Spleen (tissue), 11 donors: Measurements from ENCODE around the gene ZNF385C. TPM values are rescaled to one million over a fixed set of nuclear protein-coding genes. Genes with fewer than 3 reads are reported as not detected.

Source experiments
- DNase-seq: peaks from one replicate; pipeline ENCODE4 v3.0.0-alpha.2; 2020
- H3K27ac ChIP-seq, 8 donors: fragments of 200-600 bp; sonication (generic) in 7 of 8; 1 replicate in 4 of 8; 2 replicates in 4 of 8; pipeline versions ENCODE4 v1.5.0 to v1.8.0; 2016 to 2021; ENCODE audit warnings: inconsistent platforms in 4 of 8, mild to moderate bottlenecking in 4 of 8, moderate library complexity in 1 of 8
- H3K27me3 ChIP-seq, 7 donors: fragments of 200-600 bp; sonication (generic) in 6 of 7; replicated peaks in 1 of 7; 1 replicate in 4 of 7; 2 replicates in 3 of 7; pipeline versions ENCODE4 v1.5.0 to v1.8.0; 2016 to 2021; ENCODE audit warnings: inconsistent platforms in 3 of 7, mild to moderate bottlenecking in 1 of 7
- H3K36me3 ChIP-seq, 6 donors: fragments of 200-600 bp; sonication (generic) in 5 of 6; 1 replicate in 4 of 6; 2 replicates in 2 of 6; pipeline versions ENCODE4 v1.5.0 to v1.8.0; 2016 to 2021; ENCODE audit warnings: inconsistent platforms in 2 of 6
- H3K4me1 ChIP-seq, 6 donors: fragments of 200-600 bp; sonication (generic) in 5 of 6; 1 replicate in 3 of 6; 2 replicates in 3 of 6; pipeline versions ENCODE4 v1.5.0 to v1.8.0; 2016 to 2021; ENCODE audit warnings: inconsistent platforms in 3 of 6
- H3K4me3 ChIP-seq, 8 donors: fragments of 200-600 bp; sonication (generic) in 7 of 8; 1 replicate in 4 of 8; 2 replicates in 4 of 8; pipeline versions ENCODE4 v1.5.0 to v1.8.0; 2016 to 2021; ENCODE audit warnings: inconsistent platforms in 4 of 8, mild to moderate bottlenecking in 4 of 8, moderate library complexity in 2 of 8
- H3K9me3 ChIP-seq, 8 donors: fragments of 200-600 bp; sonication (generic) in 7 of 8; 1 replicate in 4 of 8; 2 replicates in 4 of 8; pipeline versions ENCODE4 v1.5.0 to v1.8.0; 2016 to 2021; ENCODE audit warnings: inconsistent platforms in 4 of 8
- POLR2A ChIP-seq, 3 donors: fragments of 450-650 bp; IDR thresholded peaks; one replicate each; pipeline ENCODE4 v1.5.1; 2017; ENCODE audit warnings: antibody characterized with exemption in 3 of 3, mild to moderate bottlenecking in 1 of 3
- POLR2AphosphoS5 ChIP-seq, 3 donors: sonication (generic); formaldehyde crosslinking; IDR thresholded peaks; one replicate each; pipeline ENCODE4 v1.5.1; 2017; ENCODE audit warnings: antibody characterized with exemption in 3 of 3
- WGBS, 5 donors: extraction: QIAGEN DNeasy Blood & Tissue Kit in 3 of 5; methylation state at CpG; one replicate each; pipeline versions ENCODE4 v1.1.5 to v1.1.7; 2013 to 2018; 5-methylcytosine and 5-hydroxymethylcytosine counted together
- intact Hi-C: fragments of 100-400 bp; cut with DNase I; formaldehyde crosslinking; loops from one replicate; pipeline ENCODE4 v1.15.0; 2023; ENCODE audit warnings: low total_unique reads
- polyA plus RNA-seq, 3 donors: library from polyadenylated mRNA; stranded (reverse); fragments of 200-250 nt; gene quantifications; one replicate each; pipeline ENCODE4 v1.2.1, GENCODE V29; 2013
- total RNA-seq, 7 donors: library from RNA; depleted of rRNA in 3 of 7; stranded (reverse); fragments of >200 nt in 3 of 7; fragmentation: NEBNext Ultra II Directional in 4 of 7; extraction: Animal tissue kit (Norgen Biotek cat#: 25700) in 4 of 7; gene quantifications; one replicate each; pipeline versions ENCODE4 v1.1.0 to v1.2.1, GENCODE V29; 2016 to 2021
- TF ChIP-seq, protein P1 (sequence below), 11 experiments: fragments of 200-600 bp in 7 of 11; fragments of 450-650 bp in 4 of 11; sonication (generic) in 4 of 11; IDR thresholded peaks in 8 of 11; conservative IDR thresholded peaks in 3 of 11; 1 replicate in 7 of 11; 2 replicates in 4 of 11; pipeline versions ENCODE4 v1.4.0 to v1.8.0; 2016 to 2021; ENCODE audit warnings: antibody characterized with exemption in 11 of 11, inconsistent platforms in 4 of 11, mild to moderate bottlenecking in 1 of 11
- donor health status: healthy with polysubstance abuse.
- donor health status: DM: no; HTN: no; CAD: no; lungs with moderate emphysema.
- donor health status: DM: no; HTN: no; CAD: no.
- donor health status: Bipolar disorder and iron deficiency.
- donor health status: healthy.
- donor health status: DM: no; HTN: no; CAD: no.
- donor health status: DM: yes; HTN: yes; CAD: no.

Gene ZNF385C
- total and polyA plus RNA-seq, 10 donors: 0.17 to 0.60 (median 0.41) TPM; not detected in 2

DNA sequence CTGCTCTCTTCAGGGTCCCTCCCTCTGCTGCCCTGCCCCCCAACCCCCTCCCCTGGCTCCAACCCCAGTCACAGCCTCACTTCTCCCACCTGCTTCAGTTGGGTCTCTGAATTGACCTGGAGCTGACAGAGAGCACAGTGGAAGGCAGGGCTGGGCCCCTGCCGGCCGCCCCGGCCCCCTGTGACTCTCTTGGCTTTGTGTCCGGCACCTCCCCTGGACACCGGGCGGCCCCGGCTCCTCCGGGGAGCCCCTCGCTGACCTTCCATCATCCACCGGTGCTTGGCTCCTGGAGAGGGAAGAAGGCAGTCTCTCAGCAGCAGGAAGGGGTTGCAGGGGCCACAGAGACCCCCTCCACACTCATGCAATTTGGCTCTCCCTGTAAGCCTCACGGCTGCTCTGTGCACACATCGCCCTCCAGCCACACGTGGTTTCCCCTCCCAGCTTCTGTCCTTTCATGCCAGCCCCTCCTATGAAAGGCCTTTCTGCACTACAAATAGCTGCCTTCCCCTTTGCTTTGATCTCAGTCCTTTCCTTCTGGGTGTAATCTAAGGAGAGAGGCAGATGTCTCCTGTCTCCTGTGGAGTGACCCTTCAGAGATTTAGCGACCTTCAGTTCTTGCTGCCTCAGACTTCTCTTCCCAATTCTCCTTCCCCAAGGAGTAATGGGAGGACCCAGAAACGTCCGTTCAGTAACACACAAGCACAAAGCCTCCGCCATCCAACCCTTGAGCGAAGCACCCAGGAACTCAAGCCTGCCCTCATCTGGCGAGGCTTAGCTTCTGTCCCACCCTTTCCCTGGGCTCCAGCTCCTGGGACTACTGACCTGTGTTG lies 70.1 kb downstream of the ZNF385C start:
- Histone ChIP-seq H3K9me3 (no peaks in the 10 kb centered on the region), H3K36me3 (peaks cover 0 to 14% (median 13%) of the 10 kb centered on the region in 6 donors), H3K27ac (no peak overlapping the region), H3K27me3 (peaks cover 0 to 10% (median 0%) of the 10 kb centered on the region in 7 donors), H3K4me3 (no peak overlapping the region), H3K4me1 (peaks cover 14 to 42% (median 22%) of the 10 kb centered on the region in 6 donors)
- intact Hi-C loops: no loop called here
- no peak for DNase-seq
- TF ChIP-seq POLR2AphosphoS5 (IDR thresholded peaks at IDR 0.05) (peak in 1 of 3 donors; percentile 18), POLR2A (IDR thresholded peaks at IDR 0.05) (no peak)
- TF ChIP-seq, protein P1, sequence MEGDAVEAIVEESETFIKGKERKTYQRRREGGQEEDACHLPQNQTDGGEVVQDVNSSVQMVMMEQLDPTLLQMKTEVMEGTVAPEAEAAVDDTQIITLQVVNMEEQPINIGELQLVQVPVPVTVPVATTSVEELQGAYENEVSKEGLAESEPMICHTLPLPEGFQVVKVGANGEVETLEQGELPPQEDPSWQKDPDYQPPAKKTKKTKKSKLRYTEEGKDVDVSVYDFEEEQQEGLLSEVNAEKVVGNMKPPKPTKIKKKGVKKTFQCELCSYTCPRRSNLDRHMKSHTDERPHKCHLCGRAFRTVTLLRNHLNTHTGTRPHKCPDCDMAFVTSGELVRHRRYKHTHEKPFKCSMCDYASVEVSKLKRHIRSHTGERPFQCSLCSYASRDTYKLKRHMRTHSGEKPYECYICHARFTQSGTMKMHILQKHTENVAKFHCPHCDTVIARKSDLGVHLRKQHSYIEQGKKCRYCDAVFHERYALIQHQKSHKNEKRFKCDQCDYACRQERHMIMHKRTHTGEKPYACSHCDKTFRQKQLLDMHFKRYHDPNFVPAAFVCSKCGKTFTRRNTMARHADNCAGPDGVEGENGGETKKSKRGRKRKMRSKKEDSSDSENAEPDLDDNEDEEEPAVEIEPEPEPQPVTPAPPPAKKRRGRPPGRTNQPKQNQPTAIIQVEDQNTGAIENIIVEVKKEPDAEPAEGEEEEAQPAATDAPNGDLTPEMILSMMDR (IDR thresholded peaks at IDR 0.05 in 8 of 11, conservative IDR thresholded peaks at IDR 0.05 in 3 of 11): no peak
- WGBS, 5 donors: 64 to 78% (median 68%) methylated on average over 16 to 19 of the region's 19 CpGs

GRCh38 chr17:42027590-42027889 lies 70.7 kb downstream of the ZNF385C start:
- H3K4me3 ChIP-seq: no peak overlapping the region
- peaks cover 14 to 49% (median 25%) of the 10 kb centered on the region in 6 donors for H3K4me1 ChIP-seq
- peak; percentile 52 for DNase-seq
- intact Hi-C loops: no loop called here
- no peak for TF ChIP-seq POLR2AphosphoS5 (IDR thresholded peaks at IDR 0.05)
- TF ChIP-seq, protein P1 (IDR thresholded peaks at IDR 0.05 in 8 of 11, conservative IDR thresholded peaks at IDR 0.05 in 3 of 11): no peak
- TF ChIP-seq POLR2A (IDR thresholded peaks at IDR 0.05): no peak
- peaks cover 0 to 21% (median 19%) of the 10 kb centered on the region in 6 donors for H3K36me3 ChIP-seq
- H3K27ac ChIP-seq: no peak overlapping the region
- H3K9me3 ChIP-seq: no peaks in the 10 kb centered on the region
- 77 to 87% (median 81%) methylated on average over 4 to 5 of the region's 5 CpGs for WGBS, 5 donors
- H3K27me3 ChIP-seq: peaks cover 0 to 10% (median 0%) of the 10 kb centered on the region in 7 donors

DNA sequence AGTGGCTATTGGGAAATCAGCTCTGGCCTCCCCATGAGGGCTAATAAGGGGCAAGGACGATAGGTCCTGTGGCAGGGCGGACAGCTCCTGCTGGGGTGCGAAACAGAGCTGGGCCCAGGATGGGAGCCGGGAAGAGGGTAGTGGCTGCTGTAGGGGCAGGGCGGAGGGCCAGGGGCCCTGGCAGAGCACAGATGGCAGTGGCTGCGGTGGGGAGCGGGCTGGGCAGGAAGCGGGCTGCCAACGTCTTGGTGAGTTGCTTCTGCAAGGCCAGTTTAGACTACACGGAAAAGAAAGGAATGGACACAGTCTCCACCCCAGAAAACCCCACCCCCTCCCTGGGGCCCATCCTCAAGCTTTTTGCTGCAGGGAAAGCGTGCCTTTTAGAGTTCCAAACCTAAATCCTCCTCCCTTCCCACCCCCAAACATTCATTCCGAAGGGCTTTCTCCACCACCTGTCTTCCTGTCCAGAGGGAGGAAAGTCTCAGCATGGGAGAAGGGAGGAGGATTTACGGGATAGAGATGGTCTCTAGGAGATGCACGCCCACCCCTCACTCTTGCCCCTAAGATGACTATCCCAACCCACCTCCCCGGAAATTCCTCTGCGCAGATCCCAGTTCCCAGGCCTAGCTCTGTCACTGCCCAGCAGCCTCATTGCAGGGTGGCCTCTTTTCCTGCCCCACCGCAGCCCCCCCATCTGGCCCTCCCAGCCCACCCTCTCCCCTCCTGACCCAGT lies 71.2 kb downstream of the ZNF385C start:
- H3K4me3 ChIP-seq: no peak overlapping the region
- peaks cover 14 to 54% (median 27%) of the 10 kb centered on the region in 6 donors for H3K4me1 ChIP-seq
- peaks cover 0 to 26% (median 24%) of the 10 kb centered on the region in 6 donors for H3K36me3 ChIP-seq
- H3K27ac ChIP-seq: no peak overlapping the region
- WGBS, 5 donors: 40 to 48% (median 45%) methylated on average over 17 of the region's 17 CpGs
- H3K9me3 ChIP-seq: no peaks in the 10 kb centered on the region
- DNase-seq: peak; percentile 64
- TF ChIP-seq, protein P1 (IDR thresholded peaks at IDR 0.05 in 8 of 11, conservative IDR thresholded peaks at IDR 0.05 in 3 of 11): no peak
- TF ChIP-seq POLR2AphosphoS5 (IDR thresholded peaks at IDR 0.05): peak in 2 of 3 donors; percentile 21 to 72
- H3K27me3 ChIP-seq: peaks cover 0 to 10% (median 0%) of the 10 kb centered on the region in 7 donors
- intact Hi-C loops: no loop called here

DNA sequence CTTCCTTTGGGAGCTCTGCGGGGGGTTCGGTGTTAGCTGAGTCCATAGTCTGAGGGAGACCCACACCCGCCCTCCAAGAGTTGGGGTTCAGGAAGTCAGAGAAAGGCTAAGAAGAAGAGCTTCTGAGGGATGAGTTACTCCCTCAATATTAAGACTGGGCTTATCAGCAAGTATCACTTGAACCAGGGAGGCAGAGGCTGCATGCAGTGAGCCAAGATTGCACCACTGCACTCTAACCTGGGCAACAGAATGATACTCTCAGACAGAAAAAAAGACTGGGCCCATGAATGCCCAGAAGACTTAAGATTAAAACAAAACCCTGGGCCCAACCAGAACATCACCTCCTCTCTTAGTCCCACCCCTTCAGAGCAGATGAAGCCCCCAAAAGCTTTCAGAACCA lies 72.3 kb downstream of the ZNF385C start:
- no peak overlapping the region for H3K4me3 ChIP-seq

More for the DNA sequence above, 72.3 kb downstream of the ZNF385C start:
- H3K36me3 ChIP-seq: peaks cover 0 to 32% (median 27%) of the 10 kb centered on the region in 6 donors
- H3K9me3 ChIP-seq: no peaks in the 10 kb centered on the region
- WGBS, 5 donors: 89 to 98% (median 95%) methylated on average over 3 of the region's 3 CpGs
- no peak for DNase-seq
- TF ChIP-seq, protein P1 (IDR thresholded peaks at IDR 0.05 in 8 of 11, conservative IDR thresholded peaks at IDR 0.05 in 3 of 11): no peak
- TF ChIP-seq POLR2A (IDR thresholded peaks at IDR 0.05) (no peak), POLR2AphosphoS5 (IDR thresholded peaks at IDR 0.05) (no peak)
- H3K27me3 ChIP-seq: peaks cover 0 to 10% (median 0%) of the 10 kb centered on the region in 7 donors
- no peak overlapping the region for H3K27ac ChIP-seq
- peaks cover 19 to 65% (median 37%) of the 10 kb centered on the region in 6 donors for H3K4me1 ChIP-seq
- intact Hi-C loops: no loop called here
